ENCODE results near the gene RSBN1L.
A peak's percentile ranks its signal among the peaks of the same experiment; 100 is the strongest.

The RSBN1L gene

DNA sequence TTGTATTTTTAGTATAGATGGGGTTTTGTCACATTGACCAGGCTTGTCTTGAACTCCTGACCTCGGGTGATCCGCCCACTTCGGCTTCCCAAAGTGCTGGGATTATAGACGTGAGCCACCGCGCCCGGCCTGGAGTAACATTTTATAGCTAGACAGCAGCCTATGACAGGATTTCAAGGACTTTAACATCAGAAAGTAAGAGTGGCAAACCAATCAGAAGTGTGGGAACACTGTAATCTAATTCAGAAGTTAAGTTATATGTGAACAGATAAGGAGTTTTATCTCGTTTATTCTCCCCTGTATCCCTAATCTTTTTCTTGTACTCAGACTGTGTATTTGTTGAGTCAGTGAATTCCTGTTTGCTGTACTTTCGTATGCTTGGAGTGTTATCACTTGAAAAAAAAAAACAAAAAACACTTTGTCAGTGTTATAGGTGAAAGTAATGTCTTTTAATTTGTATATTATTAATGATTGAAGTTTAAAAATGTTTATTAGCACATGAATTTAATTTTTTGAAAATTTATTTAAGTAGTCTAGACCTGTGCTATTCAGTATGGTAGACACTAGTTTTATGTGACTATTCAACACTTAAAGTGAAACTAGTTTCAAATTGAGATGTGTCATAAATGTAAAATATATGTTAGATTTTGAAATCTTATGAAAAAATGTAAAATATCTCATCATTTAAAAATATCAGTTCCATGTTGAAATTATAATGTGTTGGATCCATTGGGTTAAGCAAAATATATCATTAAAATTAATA, 38.6 kb downstream of the RSBN1L start:
- DNase-seq, result no peak

DNA sequence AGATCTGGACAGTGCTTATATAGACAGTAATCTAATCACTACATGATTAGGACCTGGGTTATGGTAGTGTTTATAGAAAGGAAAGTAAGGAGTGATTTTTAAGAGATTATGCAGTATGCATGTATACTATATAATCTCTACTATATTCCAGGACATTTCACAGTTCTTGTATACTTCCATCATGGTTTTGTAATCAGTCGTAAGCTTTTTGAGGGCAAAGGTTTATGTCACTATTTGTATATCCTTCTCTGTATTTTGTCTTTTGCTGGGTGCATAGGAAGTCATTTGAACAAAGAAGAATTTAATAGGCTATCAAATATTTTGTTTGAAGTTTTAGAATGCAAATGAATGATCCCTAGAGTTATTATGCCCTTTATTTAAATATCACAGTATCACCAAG, 39.2 kb downstream of the RSBN1L start:
- DNase-seq, result no peak

DNA sequence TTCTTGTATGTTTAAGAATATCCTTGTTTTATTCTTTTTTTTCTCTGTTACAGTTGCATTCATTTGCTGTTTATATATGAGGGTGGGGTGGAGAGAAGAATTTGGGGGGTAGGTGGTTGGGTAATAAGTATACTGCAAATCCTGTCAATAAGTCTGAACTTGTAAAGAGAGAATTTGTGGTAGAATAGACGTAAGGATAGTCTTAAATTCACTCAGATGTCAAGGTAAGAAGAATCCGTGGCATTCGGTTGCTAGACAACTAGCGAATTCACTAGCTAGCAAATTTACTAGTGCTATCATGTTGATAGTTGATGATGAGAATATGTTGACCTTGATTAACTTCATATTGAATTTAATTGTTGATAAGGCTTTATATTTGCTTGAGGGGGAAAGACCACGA, 40.7 kb downstream of the RSBN1L start:
- DNase-seq, result no peak

DNA sequence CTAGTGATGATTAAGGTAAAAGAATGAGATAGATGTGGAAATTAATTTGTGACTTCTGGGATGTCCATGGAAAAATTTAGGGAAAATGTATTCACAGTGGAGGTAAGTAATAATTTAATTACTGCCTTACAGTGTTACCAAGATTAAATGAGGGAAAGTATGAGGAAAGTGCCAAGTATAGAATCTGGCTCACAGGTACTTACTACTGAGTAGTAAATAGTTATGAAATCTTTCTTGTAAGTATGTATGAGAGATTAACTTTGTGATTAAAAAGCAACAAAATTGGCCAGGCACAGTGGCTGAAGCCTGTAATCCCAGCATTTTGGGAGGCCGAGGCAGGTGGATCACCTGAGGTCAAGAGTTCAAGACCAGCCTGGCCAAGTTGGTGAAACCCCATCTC, 42.1 kb downstream of the RSBN1L start:
- DNase-seq, result no peak

DNA sequence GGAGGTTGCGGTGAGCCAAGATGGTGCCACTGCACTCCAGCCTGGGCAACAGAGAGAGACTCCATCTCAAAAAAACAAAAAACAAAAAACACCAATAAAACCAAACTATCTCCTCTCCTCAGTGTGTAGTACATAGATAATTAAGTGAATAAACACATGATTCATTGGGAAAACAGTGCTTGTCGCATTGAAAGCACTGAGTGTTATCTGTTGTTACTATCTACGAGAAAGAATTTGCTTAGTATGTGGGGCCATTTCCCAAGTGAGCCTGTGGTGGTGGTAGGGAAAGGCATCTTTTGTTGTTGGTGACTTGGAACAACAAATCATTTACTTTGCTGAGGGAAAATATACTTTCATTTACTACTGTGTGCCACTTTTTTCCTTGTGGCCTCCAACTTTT, 42.6 kb downstream of the RSBN1L start:
- DNase-seq, result no peak

DNA sequence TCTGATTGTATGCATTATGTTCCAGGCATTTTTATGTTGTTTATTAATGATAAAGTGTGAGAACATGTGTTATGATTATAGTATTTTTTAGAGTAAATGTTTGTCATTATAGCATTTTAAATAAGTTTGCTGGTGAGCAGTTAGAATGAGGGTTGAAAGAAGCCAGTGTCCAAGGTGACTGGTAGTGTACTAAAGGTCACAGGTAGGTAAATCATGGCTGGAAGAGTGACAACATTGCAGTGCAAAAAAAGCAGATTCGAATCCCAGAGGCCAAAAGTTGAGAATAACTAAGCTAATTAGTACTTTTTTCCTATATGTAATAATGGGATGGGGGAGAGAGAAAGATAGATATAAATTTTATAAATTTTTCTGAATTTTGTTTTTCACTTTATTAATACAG, 44.0 kb downstream of the RSBN1L start:
- DNase-seq, result no peak

DNA sequence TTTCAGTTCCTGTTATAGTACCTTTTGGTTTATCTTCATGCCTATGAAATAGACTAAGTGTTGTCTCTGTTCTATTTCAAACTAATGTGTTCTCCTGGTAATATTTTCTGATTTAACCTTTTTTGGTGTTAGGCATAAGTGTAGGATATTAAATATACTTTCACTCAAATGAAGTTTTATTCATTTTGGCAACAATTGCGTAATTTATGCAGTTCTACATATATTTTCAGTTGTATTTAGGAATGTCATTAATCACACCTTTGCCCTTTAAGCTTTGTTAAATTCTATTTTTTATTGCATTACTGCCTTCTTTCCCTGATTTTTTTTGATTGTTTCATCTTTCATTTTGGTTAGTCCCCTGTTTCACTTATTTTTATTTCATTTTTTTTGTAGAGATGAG, 47.3 kb downstream of the RSBN1L start:
- DNase-seq, result no peak

DNA sequence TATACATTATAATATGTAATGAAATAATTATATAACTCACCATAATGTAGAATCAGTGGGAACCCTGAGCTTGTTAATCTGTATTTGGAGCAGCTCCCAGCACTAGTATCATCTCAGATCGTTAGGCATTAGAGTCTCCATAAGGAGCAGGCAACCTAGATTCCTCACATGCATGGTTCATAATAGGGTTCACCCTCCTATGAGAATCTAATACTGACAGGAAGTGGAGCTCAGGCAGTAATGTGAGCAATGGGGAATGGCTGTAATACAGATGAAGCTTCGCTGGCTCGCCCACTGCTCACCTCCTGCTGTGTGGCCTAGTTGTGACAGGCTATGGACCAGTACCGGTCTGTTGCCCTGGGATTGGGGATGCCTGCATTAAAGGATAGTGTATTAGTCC, 49.5 kb downstream of the RSBN1L start:
- no peak for DNase-seq

DNA sequence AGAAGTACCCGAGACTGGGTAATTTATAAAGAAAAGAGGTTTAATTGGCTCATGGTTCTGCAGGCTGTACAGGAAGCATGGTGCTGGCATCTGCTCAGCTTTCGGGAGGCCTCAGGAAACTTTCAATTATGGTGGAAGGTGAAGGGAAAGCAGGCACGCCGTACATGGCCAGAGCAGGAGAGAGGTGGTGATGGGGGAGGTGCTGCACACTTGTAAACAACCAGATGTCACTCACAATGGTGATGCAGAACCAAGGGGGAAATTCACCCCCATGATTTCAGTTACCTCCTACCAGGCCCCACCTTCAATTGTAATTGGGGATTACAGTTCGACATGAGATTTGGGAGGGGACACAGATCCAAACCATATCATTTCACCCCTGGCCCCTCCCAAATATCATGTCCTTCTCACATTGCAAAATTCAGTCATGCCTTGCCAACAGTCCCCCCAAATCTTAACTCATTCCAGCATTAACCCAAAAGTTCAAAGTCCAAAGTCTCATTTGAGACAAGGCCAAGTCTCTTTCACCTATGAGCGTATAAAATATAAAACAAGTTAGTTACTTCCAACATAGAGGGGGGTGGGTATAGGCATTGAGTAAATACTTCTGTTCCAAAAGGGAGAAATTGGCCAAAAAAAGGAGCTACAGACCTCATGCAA, 50.0 kb downstream of the RSBN1L start:
- DNase-seq, result no peak

DNA sequence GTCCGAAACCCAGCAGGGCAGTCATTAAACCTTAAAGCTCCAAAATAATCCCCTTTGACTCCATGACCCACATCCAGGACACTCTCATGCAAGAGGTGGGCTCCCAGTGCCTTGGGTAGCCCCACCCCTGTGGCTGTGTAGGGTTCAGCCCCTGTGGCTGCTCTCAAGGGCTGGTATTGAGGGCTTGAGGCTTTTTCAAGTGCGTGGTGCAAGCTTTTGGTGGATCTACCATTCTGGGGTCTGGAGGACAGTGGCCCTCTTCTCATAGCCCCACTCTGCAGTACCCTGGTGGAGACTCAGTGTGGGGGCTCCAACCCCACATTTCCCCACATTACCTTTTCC, 50.5 kb downstream of the RSBN1L start:
- no peak for DNase-seq

DNA sequence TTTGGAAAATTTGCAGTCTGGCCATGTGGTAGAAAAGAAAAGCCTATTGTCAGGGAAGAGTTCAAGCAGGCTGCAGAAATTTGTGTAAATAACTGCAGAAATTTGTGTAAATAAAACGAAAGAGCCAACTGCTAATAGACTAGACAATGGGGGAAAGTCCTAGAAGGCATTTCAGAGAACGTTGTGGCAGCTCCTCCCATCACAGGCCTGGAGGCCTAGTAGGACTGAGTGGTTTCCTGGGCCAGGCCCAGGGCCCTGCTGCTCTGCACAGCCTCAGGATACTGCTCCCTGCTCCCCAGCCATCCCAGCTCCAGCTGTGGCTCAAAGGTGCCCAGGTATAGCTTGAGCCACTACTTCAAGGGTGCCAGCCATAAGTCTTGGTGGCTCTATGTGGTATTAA, 50.9 kb downstream of the RSBN1L start:
- DNase-seq, result no peak

DNA sequence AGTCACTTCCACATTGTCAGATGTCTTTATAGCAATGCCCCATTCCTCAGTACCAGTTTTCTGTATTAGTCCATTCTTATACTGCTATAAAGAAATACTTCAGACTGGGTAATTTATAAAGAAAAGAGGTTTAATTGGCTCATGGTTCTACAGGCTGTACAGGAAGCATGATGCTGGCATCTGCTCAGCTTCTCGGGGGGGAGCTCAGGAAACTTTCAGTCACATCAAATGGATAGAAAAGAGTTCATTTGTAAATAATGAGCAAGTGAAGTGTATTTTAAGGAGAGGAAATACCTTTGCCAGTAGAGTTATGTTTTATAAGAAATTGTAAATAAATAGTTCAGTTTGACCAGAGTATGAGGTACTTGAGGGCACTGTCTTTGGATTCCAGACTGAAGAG, 51.5 kb downstream of the RSBN1L start:
- no peak for DNase-seq

DNA sequence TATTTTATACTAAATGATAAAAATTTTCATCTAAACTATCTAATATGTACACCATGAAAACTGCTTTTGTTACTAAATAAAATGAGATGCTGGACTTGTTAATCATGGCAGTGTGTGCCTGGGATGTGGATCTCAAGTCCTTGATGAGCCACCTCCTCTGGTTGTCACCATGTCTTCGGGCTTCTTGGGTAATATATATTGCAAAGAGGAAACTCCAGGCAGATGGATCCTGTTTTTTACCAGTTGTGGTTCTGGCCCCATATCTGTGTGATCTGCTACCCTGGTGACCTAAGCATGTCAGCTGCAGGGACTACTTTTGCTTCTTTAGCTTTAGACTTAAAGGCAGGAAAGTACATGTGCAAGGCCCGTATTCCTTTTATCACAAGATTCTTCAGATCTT, 55.8 kb downstream of the RSBN1L start:
- peak; percentile 63 for DNase-seq

DNA sequence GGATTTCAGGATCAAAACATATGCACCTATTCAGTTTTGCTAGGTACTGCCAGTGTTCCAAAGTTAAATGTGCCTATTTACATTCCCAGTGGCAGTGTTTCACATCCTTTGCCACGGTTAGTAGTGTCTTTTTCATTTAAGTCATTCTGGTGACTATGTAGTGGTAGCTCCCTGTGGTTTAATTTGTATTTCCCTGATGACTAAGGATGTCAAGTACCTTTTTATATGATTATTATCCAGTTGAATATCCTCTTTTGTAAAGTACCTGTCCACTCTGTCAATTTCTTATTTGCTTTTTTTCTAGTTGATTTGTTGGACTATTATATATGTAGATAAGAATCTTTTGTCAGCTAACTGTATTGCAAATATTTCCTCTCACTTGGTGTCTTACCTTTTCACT, 56.9 kb downstream of the RSBN1L start:
- DNase-seq, result no peak

DNA sequence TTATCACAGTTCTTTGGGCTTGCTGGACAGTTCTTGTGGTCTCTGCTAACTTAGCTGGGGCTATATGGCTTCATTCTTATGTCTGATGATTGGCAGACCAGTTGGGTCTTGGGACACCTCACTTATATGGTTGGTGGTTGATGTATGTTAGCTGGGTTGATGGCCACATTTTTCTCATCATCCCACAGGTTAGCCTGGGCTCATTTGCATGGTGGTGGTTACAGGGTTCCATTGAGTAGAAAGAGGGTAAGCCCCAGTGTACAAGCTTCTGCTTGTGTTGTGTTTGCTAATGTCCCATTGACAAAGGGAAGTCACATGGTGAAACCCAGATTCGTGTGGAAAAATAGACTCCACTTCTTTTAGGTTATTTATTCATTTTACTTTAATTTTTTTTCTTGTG, 61.3 kb downstream of the RSBN1L start:
- no peak for DNase-seq

DNA sequence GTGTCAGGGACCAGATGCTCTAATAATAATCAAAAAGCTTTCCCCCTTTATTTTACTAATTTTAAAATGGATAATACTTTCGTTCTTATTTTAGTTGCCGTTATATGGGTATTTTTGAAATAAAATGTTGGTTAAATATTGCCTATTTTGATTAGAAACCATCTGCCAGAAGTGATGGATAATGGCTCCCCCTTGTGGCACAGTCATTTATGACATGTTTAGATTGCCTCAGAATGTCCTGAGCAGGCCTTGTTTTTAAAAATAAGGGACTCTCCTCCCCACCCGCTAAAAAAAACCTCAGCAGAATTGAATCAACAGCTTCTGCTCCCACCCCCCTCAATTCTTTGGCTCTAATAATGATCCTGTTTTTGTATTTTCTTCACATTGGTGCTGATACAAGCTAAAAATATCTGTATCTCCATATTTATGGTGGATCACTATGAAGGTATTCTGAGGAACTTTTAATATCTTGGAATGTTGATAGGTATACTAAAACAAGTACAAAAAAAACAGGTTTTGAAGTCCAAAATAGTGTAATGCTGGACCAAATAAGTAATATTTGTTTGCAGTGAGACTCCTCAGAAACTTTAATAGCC, 63.1 kb downstream of the RSBN1L start:
- peak; percentile 82 for DNase-seq

DNA sequence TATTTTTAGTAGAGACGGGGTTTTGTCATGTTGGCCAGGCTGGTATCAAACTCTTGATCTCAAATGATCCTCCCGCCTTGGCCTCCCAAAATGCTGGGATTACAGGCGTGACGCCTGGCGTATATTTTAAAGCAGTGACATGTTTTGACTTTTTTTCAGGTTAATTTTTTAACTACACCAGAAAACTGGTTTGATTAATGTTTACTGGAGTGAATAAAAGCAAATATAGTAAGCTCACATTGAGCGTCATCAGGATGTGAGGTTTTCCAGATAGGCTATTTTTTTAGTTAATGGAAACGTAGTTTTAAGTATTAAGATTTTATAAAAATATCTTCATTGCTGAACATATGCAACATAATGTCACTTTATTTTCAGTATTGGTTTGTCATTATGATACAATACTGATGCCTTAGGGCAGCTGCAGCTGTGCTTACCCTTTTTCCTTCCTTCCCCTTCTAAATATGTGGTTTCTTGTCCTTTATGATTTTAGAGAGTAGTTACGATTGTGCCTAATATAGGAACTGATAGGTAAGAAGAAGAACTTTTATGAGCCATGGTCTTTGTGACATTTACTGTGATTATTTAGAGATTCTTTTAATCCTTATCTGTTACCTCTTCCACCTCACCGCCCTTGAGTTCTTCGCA, 64.7 kb downstream of the RSBN1L start:
- DNase-seq, result no peak

DNA sequence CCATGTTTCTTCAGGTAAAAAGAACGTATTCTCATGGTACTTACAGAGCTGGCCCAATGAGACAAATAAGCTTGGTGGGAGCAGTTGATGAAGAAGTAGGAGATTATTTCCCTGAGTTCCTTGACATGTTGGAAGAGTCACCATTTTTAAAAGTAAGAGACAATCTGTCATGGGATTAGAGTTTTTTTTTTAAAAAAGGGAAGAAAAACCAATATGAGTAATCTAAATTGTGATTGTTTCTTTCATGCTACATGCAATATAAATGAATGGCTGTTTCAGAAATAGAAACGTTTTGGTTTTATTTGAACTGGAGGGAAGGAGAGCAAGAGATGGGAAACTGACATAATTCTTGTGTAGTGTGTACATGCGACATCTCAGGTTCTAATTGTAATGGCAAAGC, 69.2 kb downstream of the RSBN1L start:
- no peak for DNase-seq

DNA sequence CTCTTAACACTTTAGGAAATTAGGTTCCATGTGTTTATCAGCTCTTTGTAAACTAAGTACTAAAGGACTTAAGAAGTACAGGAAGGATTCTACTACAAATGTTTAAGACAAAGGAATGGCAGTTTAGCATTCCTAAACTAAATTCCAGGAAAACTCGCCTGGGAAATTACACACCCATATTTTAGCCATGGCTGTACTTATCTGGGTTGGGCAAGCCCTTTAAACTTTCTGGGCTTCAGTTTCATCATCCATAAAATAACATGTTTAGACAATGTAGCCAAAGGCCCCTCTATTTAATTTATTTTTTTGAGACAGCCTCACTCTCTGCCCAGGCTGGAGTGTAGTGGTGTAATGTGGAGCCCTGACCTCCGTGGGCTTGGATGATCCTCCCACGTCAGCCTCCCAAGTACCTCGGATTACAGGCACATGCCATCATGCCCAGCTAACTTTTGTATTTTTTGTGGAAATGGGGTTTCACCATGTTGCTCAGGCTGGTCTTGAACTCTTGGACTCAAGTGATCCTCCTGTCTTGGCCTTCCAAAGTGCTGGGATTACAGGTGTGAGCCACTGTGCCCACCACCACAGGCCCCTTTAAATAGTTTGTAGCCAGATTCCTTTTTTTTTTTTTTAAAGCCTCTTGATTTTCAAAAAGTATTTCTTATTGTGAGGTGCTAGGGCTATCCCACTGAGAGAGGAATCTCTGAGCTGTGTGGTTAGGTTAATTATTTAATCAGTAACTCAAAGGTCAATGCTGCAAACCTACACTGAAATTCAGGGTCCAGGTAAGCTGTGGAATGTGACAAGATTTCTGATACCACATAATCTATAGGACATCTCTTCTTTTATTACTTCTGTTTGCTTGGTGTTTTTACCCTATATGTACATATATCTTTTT, 69.9 kb downstream of the RSBN1L start:
- DNase-seq, result no peak

DNA sequence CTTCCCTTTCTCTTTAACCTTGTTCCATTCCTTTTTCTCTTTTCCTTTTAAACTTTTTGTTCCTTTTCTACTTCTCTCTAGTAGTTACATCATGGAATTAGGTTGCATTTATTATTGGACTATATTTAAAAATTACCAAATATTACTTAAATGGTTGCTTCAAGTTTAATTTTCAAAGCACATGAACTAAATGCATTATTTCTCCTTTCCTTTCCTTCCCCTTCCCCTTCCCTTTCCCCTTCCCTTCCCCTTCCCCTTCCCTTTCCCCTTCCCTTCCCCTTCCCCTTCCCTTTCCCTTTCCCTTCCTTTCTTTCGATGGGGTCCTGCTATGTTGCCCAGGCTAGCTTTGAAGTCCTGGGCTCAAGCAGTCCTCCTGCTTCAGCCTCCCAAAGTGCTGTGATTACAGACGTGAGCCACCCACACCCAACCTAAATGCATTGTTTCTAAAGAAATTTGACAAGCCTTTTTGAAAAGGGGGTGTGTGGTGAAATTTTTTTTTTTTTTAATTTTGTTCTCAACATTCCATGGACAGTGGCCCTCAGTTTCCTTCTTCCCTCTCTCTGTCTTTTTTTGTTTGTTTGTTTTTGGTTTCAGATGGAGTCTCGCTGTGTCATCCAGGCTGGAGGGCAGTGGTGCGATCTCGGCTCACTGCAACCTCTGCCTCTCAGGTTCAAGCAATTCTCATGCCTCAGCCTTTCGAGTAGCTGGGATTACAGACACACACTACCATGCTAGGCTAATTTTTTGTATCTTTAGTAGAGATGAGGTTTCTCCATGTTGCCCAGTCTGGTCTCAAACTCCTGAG, 70.7 kb downstream of the RSBN1L start:
- no peak for DNase-seq

DNA sequence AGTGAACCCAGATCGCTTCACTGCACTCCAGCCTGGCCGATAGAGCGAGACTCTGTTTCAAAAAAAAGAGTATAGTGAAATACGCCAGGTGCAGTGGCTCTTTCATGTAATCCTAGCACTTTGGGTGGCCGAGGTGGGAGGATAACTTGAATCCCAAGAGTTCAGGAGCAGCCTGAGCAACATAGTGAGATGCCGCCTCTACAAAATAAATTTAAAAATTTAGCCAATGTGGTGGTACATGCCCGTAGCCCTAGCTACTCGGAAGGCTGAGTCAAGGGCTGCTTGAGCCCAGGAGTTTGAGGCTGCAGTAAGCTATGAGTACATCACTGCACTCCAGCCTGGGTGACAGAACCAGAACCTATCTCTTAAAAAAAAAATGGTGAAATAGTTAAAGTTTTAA, 74.1 kb downstream of the RSBN1L start:
- no peak for DNase-seq

DNA sequence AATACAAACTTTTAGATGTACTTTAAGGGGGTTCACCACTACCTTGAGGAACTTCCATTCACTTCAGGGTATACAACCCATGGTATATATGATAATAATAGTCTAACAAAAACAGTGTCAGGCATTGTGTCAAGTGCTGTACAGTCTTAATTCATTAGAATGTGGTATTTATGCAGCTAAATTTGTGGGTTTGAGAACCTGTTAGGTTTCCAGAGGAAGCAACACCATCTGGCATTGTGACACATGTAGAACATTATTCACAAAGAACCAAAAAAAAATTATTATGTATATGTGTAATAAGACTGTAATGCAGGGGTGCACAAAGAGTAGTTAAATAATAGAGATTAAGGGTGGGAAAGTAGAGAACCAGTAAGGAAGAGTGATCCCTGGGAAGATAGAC, 75.6 kb downstream of the RSBN1L start:
- no peak for DNase-seq
